ENCODE data around the gene CANX. TPM values are rescaled to one million over a fixed set of nuclear protein-coding genes. Genes with fewer than 3 reads are reported as not detected.
"Not testable (repeated sequence)": the region's sequence is repeated elsewhere in the genome, so short reads cannot be mapped to it uniquely, and the experiment has no call there.

CANX gene
- total RNA-seq, 3 donors from 2014 or later (not counting 1 experiment from before 2014, with no cell fraction given) = 233 to 291 (median 260) TPM

DNA sequence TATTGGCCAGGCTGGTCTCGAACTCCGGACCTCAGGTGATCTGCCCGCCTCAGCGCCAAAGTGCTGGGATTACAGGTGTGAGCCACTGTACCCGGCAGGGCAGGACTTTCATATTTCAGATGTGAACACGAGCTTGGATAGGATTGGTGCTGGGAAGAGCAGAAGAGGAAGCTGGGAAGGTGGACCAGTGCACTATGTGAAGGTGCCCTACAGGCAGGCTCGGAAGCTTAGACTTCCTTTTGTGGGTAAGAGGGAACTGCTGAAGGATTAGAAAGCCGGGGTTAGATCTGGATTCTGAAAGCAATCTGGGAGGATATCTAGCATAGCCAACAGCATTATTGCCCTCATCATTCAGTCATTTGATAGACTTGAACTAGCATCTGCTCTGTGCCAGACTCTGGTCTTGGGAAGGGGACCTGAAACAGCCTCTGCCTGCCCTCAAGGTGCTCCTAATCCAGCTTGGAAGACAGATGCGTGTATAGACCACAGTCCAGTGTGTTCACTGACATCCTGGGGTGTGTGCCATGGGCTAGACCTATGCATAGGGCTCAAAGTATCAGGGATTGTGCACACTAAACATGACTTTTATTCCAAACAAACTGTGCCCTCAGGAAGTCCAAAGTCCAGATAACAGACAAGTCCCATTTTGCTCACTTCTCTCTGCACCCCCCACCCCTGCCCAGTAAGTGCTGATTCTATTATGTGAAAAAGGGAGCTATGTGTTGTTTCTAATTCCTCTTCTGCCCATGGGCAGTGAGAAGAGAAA, 18.6 kb upstream of the CANX start:
- ATAC-seq = no peak
- TF ChIP-seq CTCF (IDR thresholded peaks at IDR 0.05) = no peak
- no peak overlapping the region for H3K27ac ChIP-seq (ENCODE audit: low read length)
- no peaks in the 10 kb centered on the region for H3K27me3 ChIP-seq (ENCODE audit: control insufficient read depth, insufficient read depth, low read length)
- H3K4me3 Mint-ChIP-seq = peak overlapping the region; percentile 78
- no peaks in the 10 kb centered on the region for H3K36me3 Mint-ChIP-seq
- WGBS (ENCODE audit: insufficient coverage) = 78% methylated on average over 9 of the region's 9 CpGs
- H3K4me3 ChIP-seq (ENCODE audit: low read length) = no peak overlapping the region
- no peaks in the 10 kb centered on the region for H3K9me3 Mint-ChIP-seq
- intact Hi-C loops (cut with micrococcal nuclease) = no loop called here
- H3K4me1 Mint-ChIP-seq = peaks cover 28 to 30% of the 10 kb centered on the region in 2 donors
- peaks cover 29% of the 10 kb centered on the region for H3K4me1 ChIP-seq (ENCODE audit: control insufficient read depth, insufficient read depth, low read length)
- no peaks in the 10 kb centered on the region for H3K9me3 ChIP-seq (ENCODE audit: control insufficient read depth, insufficient read depth, low read length)
- H3K36me3 ChIP-seq (ENCODE audit: control insufficient read depth, insufficient read depth, low read length) = no peaks in the 10 kb centered on the region
- DNase-seq = no peak
- H3K27me3 Mint-ChIP-seq (ENCODE audit: low read depth in 2 of 2) = no peaks in the 10 kb centered on the region
- H3K27ac Mint-ChIP-seq = peak overlapping the region; percentile 61 to 94

GRCh38 chr5:179680780-179681401, 17.9 kb upstream of the CANX start, which contains the start of gene CBY3:
CBY3 (minus strand) TSS chr5:179681034; CDS start chr5:179680918, 116 bp downstream.
- H3K9me3 Mint-ChIP-seq = no peaks in the 10 kb centered on the region
- peak within 1 kb of the TSS; percentile 61 to 94 for H3K27ac Mint-ChIP-seq
- WGBS (ENCODE audit: insufficient coverage) = 95% methylated on average over 4 of the region's 5 CpGs
- no peak within 1 kb of the TSS for H3K27ac ChIP-seq (ENCODE audit: low read length)
- H3K4me1 ChIP-seq (ENCODE audit: control insufficient read depth, insufficient read depth, low read length) = peaks cover 29% of the 10 kb centered on the region
- no peaks in the 10 kb centered on the region for H3K27me3 ChIP-seq (ENCODE audit: control insufficient read depth, insufficient read depth, low read length)
- no peaks in the 10 kb centered on the region for H3K9me3 ChIP-seq (ENCODE audit: control insufficient read depth, insufficient read depth, low read length)
- no peak for TF ChIP-seq CTCF (IDR thresholded peaks at IDR 0.05)
- H3K4me3 ChIP-seq (ENCODE audit: low read length) = no peak within 1 kb of the TSS
- H3K4me3 Mint-ChIP-seq = peak within 1 kb of the TSS; percentile 78
- peaks cover 28 to 30% of the 10 kb centered on the region in 2 donors for H3K4me1 Mint-ChIP-seq
- DNase-seq (no peak), ATAC-seq (no peak)
- no peaks in the 10 kb centered on the region for H3K27me3 Mint-ChIP-seq (ENCODE audit: low read depth in 2 of 2)
- no peaks in the 10 kb centered on the region for H3K36me3 Mint-ChIP-seq
- H3K36me3 ChIP-seq (ENCODE audit: control insufficient read depth, insufficient read depth, low read length) = no peaks in the 10 kb centered on the region
- intact Hi-C loops (cut with micrococcal nuclease) = no loop called here

DNA sequence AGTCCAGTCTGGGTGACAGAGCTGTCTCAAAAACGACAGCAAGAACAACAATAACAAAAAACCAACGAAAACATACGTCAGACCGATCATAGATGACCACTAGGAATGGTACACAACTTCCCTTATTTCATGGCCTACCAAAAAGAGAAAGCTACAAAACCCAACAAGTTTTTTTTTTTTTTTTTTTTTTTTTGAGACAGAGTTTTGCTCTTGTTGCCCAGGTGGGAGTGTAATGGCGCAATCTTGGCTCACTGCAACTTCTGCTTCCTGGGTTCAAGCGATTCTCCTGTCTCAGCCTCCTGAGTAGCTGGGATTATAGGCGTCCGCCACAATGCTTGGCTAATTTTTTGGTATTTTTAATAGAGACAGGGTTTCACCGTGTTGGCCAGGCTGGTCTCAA, 9.6 kb upstream of the CANX start:
- ATAC-seq; H3K27ac ChIP-seq (ENCODE audit: low read length); H3K4me3 ChIP-seq (ENCODE audit: low read length); H3K36me3 ChIP-seq (ENCODE audit: control insufficient read depth, insufficient read depth, low read length); DNase-seq; H3K27me3 Mint-ChIP-seq (ENCODE audit: low read depth in 2 of 2); H3K4me1 ChIP-seq (ENCODE audit: control insufficient read depth, insufficient read depth, low read length); H3K9me3 Mint-ChIP-seq; H3K4me1 Mint-ChIP-seq; H3K36me3 Mint-ChIP-seq; H3K9me3 ChIP-seq (ENCODE audit: control insufficient read depth, insufficient read depth, low read length); H3K4me3 Mint-ChIP-seq; H3K27ac Mint-ChIP-seq; intact Hi-C loops (cut with micrococcal nuclease); H3K27me3 ChIP-seq (ENCODE audit: control insufficient read depth, insufficient read depth, low read length): not testable (repeated sequence)
- WGBS (ENCODE audit: insufficient coverage) = 89% methylated on average over 9 of the region's 9 CpGs

DNA sequence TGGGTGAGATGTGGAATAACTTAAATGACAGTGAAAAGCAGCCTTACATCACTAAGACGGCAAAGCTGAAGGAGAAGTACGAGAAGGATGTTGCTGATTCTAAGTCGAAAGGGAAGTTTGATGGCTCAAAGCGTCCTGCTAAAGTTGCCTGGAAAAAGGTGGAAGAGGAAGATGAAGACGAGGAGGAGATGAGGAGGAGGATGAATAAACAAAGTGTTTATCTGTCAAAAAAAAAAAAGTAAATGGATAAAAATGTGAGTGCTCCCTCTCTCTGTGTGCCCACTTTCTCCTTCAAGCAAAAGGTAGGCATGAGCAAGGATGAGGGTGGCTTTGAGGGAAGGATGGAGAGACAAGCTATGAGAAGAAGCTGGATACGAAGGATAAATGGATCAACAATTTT, 4.2 kb upstream of the CANX start:
- ATAC-seq (no peak), DNase-seq (no peak)
- Mint-ChIP-seq H3K36me3 (no peaks in the 10 kb centered on the region), H3K27me3 (ENCODE audit: low read depth in 2 of 2) (no peaks in the 10 kb centered on the region), H3K9me3 (no peaks in the 10 kb centered on the region), H3K4me3 (no peak overlapping the region), H3K4me1 (peaks cover 23 to 30% of the 10 kb centered on the region in 2 donors), H3K27ac (no peak overlapping the region)
- Histone ChIP-seq H3K4me3 (ENCODE audit: low read length) (no peak overlapping the region), H3K4me1 (ENCODE audit: control insufficient read depth, insufficient read depth, low read length) (peaks cover 21% of the 10 kb centered on the region), H3K27ac (ENCODE audit: low read length) (no peak overlapping the region), H3K36me3 (ENCODE audit: control insufficient read depth, insufficient read depth, low read length) (no peaks in the 10 kb centered on the region), H3K27me3 (ENCODE audit: control insufficient read depth, insufficient read depth, low read length) (no peaks in the 10 kb centered on the region), H3K9me3 (ENCODE audit: control insufficient read depth, insufficient read depth, low read length) (no peaks in the 10 kb centered on the region)
- 90% methylated on average over 5 of the region's 6 CpGs for WGBS (ENCODE audit: insufficient coverage)
- TF ChIP-seq CTCF (IDR thresholded peaks at IDR 0.05) = no peak
- intact Hi-C loops (cut with micrococcal nuclease) = no loop called here

All from natural killer cell (primary cell).